ENCODE results near the gene C3AR1.
"Not testable (repeated sequence)": the region's sequence is repeated elsewhere in the genome, so short reads cannot be mapped to it uniquely, and the experiment has no call there.

Gene C3AR1

DNA sequence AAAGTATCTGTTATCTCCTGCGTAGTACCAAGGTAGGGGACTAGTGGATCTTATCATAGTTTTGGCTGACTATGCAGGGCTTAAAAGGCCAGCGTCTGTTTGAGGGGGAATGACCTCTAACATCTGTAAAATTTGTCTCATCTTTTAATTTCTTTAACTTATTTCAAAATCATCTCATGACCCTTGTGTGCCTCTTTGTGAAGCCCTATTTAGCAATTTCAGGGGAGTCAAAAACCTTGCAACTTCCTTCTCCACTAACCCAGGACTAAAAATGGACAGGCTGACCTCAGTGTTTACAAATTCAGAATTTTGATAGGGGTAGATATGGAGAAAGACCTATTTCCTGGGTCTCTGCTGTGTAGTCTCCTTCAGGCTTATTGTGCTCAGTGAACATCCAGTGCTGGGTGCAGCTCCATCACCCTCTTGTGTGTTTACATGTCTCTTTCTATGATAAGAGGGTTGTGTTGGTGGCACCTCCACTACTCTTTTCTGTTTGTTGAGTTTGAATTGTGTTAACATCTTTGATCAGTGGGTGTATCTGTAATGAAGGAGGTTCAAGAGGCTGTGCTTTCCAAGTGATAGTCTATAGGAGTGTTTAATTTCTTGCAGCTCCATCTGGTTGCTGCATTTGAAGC is 30.2 kb upstream of the C3AR1 start:
- H4K8ac ChIP-seq (ENCODE audit: low read depth, low read length) = no peak overlapping the region
- H4K91ac ChIP-seq (ENCODE audit: low read depth, low read length, poor library complexity) = no peak overlapping the region
- no peak overlapping the region for H3K23ac ChIP-seq (ENCODE audit: low read depth, low read length, poor library complexity)
- H2BK15ac ChIP-seq (ENCODE audit: low read length) = no peak overlapping the region
- no peaks in the 10 kb centered on the region for H3K4me1 ChIP-seq (ENCODE audit: control insufficient read depth in 2 of 2, insufficient read depth in 1 of 2, low read depth in 1 of 2, low read length in 2 of 2)
- H3K27ac ChIP-seq (replicated peaks; ENCODE audit: low read length) = no peak overlapping the region
- H3K4me2 ChIP-seq (ENCODE audit: insufficient read depth, low read length, poor library complexity, severe bottlenecking) = no peak overlapping the region
- no peak overlapping the region for H2AFZ ChIP-seq (ENCODE audit: low read length)
- H3K4ac ChIP-seq (ENCODE audit: low read length) = no peak overlapping the region
- no peak overlapping the region for H3K18ac ChIP-seq (ENCODE audit: low read length)
- H2BK120ac ChIP-seq (ENCODE audit: low read depth, low read length) = no peak overlapping the region
- no peak overlapping the region for H2BK12ac ChIP-seq (ENCODE audit: low read length)
- peaks cover 18 to 66% of the 10 kb centered on the region in 2 donors for H3K36me3 ChIP-seq (replicated peaks in 1 of 2; ENCODE audit: control insufficient read depth in 2 of 2, insufficient read depth in 2 of 2, low read length in 2 of 2)
- no peaks in the 10 kb centered on the region for H3K79me1 ChIP-seq (ENCODE audit: low read depth, low read length)
- no peak overlapping the region for H3K4me3 ChIP-seq (ENCODE audit: low read length in 2 of 2)
- H3K9ac ChIP-seq (ENCODE audit: low read depth, low read length, poor library complexity) = no peak overlapping the region
- H3K27me3 ChIP-seq (ENCODE audit: control insufficient read depth in 3 of 3, insufficient read depth in 3 of 3, low read depth in 1 of 3, low read length in 3 of 3) = no peaks in the 10 kb centered on the region
- no peak overlapping the region for H2BK5ac ChIP-seq (ENCODE audit: low read length)
- no CpG with 5 or more reads among the region's 2 CpGs for WGBS, 2 donors (ENCODE audit: extremely low coverage in 2 of 2, insufficient read length in 2 of 2, insufficient replicate concordance in 1 of 2)
- H3K9me3 ChIP-seq (replicated peaks in 1 of 2; ENCODE audit: control insufficient read depth in 2 of 2, insufficient read depth in 1 of 2, low read depth in 1 of 2, low read length in 2 of 2) = no peaks in the 10 kb centered on the region
- H2AK5ac ChIP-seq (ENCODE audit: low read depth, low read length) = no peak overlapping the region
- H3K14ac ChIP-seq (ENCODE audit: low read length) = no peak overlapping the region
- DNase-seq (ENCODE audit: low spot score) = no peak

GRCh38 chr12:8093291-8093690 is 27.1 kb upstream of the C3AR1 start:
- Histone ChIP-seq H2AK5ac (ENCODE audit: low read depth, low read length) (no peak overlapping the region), H2BK120ac (ENCODE audit: low read depth, low read length) (no peak overlapping the region), H2BK15ac (ENCODE audit: low read length) (no peak overlapping the region), H3K27ac (replicated peaks; ENCODE audit: low read length) (no peak overlapping the region), H3K79me1 (ENCODE audit: low read depth, low read length) (no peaks in the 10 kb centered on the region), H2AFZ (ENCODE audit: low read length) (no peak overlapping the region), H4K8ac (ENCODE audit: low read depth, low read length) (no peak overlapping the region), H3K9ac (ENCODE audit: low read depth, low read length, poor library complexity) (no peak overlapping the region), H3K4me3 (ENCODE audit: low read length in 2 of 2) (no peak overlapping the region), H3K4me1 (ENCODE audit: control insufficient read depth in 2 of 2, insufficient read depth in 1 of 2, low read depth in 1 of 2, low read length in 2 of 2) (no peaks in the 10 kb centered on the region), H3K14ac (ENCODE audit: low read length) (no peak overlapping the region), H3K18ac (ENCODE audit: low read length) (no peak overlapping the region), H4K91ac (ENCODE audit: low read depth, low read length, poor library complexity) (no peak overlapping the region), H3K4ac (ENCODE audit: low read length) (no peak overlapping the region), H2BK5ac (ENCODE audit: low read length) (no peak overlapping the region), H3K27me3 (ENCODE audit: control insufficient read depth in 3 of 3, insufficient read depth in 3 of 3, low read depth in 1 of 3, low read length in 3 of 3) (no peaks in the 10 kb centered on the region), H3K23ac (ENCODE audit: low read depth, low read length, poor library complexity) (no peak overlapping the region), H3K36me3 (replicated peaks in 1 of 2; ENCODE audit: control insufficient read depth in 2 of 2, insufficient read depth in 2 of 2, low read length in 2 of 2) (peaks cover 22 to 84% of the 10 kb centered on the region in 2 donors), H3K4me2 (ENCODE audit: insufficient read depth, low read length, poor library complexity, severe bottlenecking) (no peak overlapping the region), H2BK12ac (ENCODE audit: low read length) (no peak overlapping the region), H3K9me3 (replicated peaks in 1 of 2; ENCODE audit: control insufficient read depth in 2 of 2, insufficient read depth in 1 of 2, low read depth in 1 of 2, low read length in 2 of 2) (no peaks in the 10 kb centered on the region)
- no peak for DNase-seq (ENCODE audit: low spot score)
- WGBS, 2 donors (ENCODE audit: extremely low coverage in 2 of 2, insufficient read length in 2 of 2, insufficient replicate concordance in 1 of 2) = no CpG with 5 or more reads among the region's 3 CpGs

DNA sequence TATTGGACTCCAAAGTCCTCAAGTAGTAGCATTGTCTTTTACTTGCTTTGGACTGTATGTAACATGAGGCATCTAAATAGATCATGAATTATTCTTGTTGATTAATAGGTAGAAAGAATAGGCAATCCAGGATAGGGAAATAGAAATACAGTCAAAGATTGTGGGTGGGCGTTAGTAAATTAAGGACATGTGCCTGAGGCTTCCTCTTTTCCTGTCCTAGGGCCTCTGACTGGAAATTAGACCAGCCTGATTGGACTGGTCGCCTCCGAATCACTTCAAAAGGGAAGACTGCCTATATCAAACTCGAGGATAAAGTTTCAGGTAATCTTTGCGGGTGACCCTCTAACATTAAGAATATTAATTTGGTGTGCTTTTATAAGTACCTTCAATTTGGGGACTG is 23.6 kb upstream of the C3AR1 start:
- Histone ChIP-seq H3K14ac (ENCODE audit: low read length) (no peak overlapping the region), H3K18ac (ENCODE audit: low read length) (no peak overlapping the region), H2BK120ac (ENCODE audit: low read depth, low read length) (no peak overlapping the region), H3K27me3 (ENCODE audit: control insufficient read depth in 3 of 3, insufficient read depth in 3 of 3, low read depth in 1 of 3, low read length in 3 of 3) (no peaks in the 10 kb centered on the region), H2BK15ac (ENCODE audit: low read length) (no peak overlapping the region), H3K23ac (ENCODE audit: low read depth, low read length, poor library complexity) (no peak overlapping the region), H2BK12ac (ENCODE audit: low read length) (no peak overlapping the region), H3K9me3 (replicated peaks in 1 of 2; ENCODE audit: control insufficient read depth in 2 of 2, insufficient read depth in 1 of 2, low read depth in 1 of 2, low read length in 2 of 2) (no peaks in the 10 kb centered on the region), H2AK5ac (ENCODE audit: low read depth, low read length) (no peak overlapping the region), H3K4me1 (ENCODE audit: control insufficient read depth in 2 of 2, insufficient read depth in 1 of 2, low read depth in 1 of 2, low read length in 2 of 2) (no peaks in the 10 kb centered on the region), H3K9ac (ENCODE audit: low read depth, low read length, poor library complexity) (no peak overlapping the region), H4K91ac (ENCODE audit: low read depth, low read length, poor library complexity) (no peak overlapping the region), H3K4me3 (ENCODE audit: low read length in 2 of 2) (no peak overlapping the region), H3K27ac (replicated peaks; ENCODE audit: low read length) (no peak overlapping the region), H3K4ac (ENCODE audit: low read length) (no peak overlapping the region), H2BK5ac (ENCODE audit: low read length) (no peak overlapping the region), H4K8ac (ENCODE audit: low read depth, low read length) (no peak overlapping the region), H3K4me2 (ENCODE audit: insufficient read depth, low read length, poor library complexity, severe bottlenecking) (no peak overlapping the region), H3K36me3 (replicated peaks in 1 of 2; ENCODE audit: control insufficient read depth in 2 of 2, insufficient read depth in 2 of 2, low read length in 2 of 2) (peaks cover 16 to 52% of the 10 kb centered on the region in 2 donors), H2AFZ (ENCODE audit: low read length) (no peak overlapping the region), H3K79me1 (ENCODE audit: low read depth, low read length) (no peaks in the 10 kb centered on the region)
- DNase-seq (ENCODE audit: low spot score) = no peak
- WGBS, 2 donors (ENCODE audit: extremely low coverage in 2 of 2, insufficient read length in 2 of 2, insufficient replicate concordance in 1 of 2) = no CpG with 5 or more reads among the region's 5 CpGs

DNA sequence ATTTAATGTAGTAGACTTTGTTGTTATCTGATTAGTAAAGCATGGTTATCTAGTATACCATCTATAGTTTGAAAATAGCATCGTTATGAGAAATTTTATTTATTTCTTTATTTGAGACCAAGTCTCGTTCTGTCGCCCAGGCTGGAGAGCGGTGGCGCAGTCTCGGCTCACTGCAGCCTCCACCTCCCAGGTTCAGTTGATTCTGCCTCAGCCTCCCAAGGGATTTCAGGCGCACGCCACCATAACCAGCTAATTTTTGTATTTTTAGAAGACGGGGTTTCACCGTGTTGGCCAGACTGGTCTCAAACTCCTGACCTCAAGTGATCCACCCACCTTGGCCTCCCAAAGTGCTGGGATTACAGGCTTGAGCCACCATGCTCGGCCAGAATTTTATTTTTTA is 23.1 kb upstream of the C3AR1 start:
- H3K9ac ChIP-seq (ENCODE audit: low read depth, low read length, poor library complexity); H3K4ac ChIP-seq (ENCODE audit: low read length); H4K91ac ChIP-seq (ENCODE audit: low read depth, low read length, poor library complexity); H3K79me1 ChIP-seq (ENCODE audit: low read depth, low read length); H2AK5ac ChIP-seq (ENCODE audit: low read depth, low read length); H3K9me3 ChIP-seq (replicated peaks in 1 of 2; ENCODE audit: control insufficient read depth in 2 of 2, insufficient read depth in 1 of 2, low read depth in 1 of 2, low read length in 2 of 2); DNase-seq (ENCODE audit: low spot score); H2BK5ac ChIP-seq (ENCODE audit: low read length); H2BK15ac ChIP-seq (ENCODE audit: low read length); H4K8ac ChIP-seq (ENCODE audit: low read depth, low read length); H3K4me2 ChIP-seq (ENCODE audit: insufficient read depth, low read length, poor library complexity, severe bottlenecking); H3K4me1 ChIP-seq (ENCODE audit: control insufficient read depth in 2 of 2, insufficient read depth in 1 of 2, low read depth in 1 of 2, low read length in 2 of 2); H3K27me3 ChIP-seq (ENCODE audit: control insufficient read depth in 3 of 3, insufficient read depth in 3 of 3, low read depth in 1 of 3, low read length in 3 of 3); H2BK120ac ChIP-seq (ENCODE audit: low read depth, low read length); H3K27ac ChIP-seq (replicated peaks; ENCODE audit: low read length); H3K23ac ChIP-seq (ENCODE audit: low read depth, low read length, poor library complexity); H3K4me3 ChIP-seq (ENCODE audit: low read length in 2 of 2); H2AFZ ChIP-seq (ENCODE audit: low read length); H3K14ac ChIP-seq (ENCODE audit: low read length); H3K18ac ChIP-seq (ENCODE audit: low read length); H2BK12ac ChIP-seq (ENCODE audit: low read length): not testable (repeated sequence)
- H3K36me3 ChIP-seq (replicated peaks in 1 of 2; ENCODE audit: control insufficient read depth in 2 of 2, insufficient read depth in 2 of 2, low read length in 2 of 2) = peaks cover 13 to 48% of the 10 kb centered on the region in 2 donors
- no CpG with 5 or more reads among the region's 11 CpGs for WGBS, 2 donors (ENCODE audit: extremely low coverage in 2 of 2, insufficient read length in 2 of 2, insufficient replicate concordance in 1 of 2)

All from neuronal stem cell (in vitro differentiated cells).